IPS-20b (cell line): ENCODE results near the gene SCG2.

Experiments
- H3K27ac ChIP-seq: one replicate; pipeline ENCODE4 v1.5.1; 2013; ENCODE audit warnings: low read length
- H3K27me3 ChIP-seq: 2 replicates; pipeline ENCODE4 v1.6.1; 2013; ENCODE audit warnings: mild to moderate bottlenecking, low read length, inconsistent platforms; ENCODE audit not compliant: insufficient read depth
- H3K36me3 ChIP-seq: 2 replicates; pipeline ENCODE4 v1.6.1; 2013; ENCODE audit warnings: low read depth, mild to moderate bottlenecking, inconsistent platforms, low read length, moderate library complexity; ENCODE audit not compliant: insufficient read depth
- H3K4me1 ChIP-seq: 2 replicates; pipeline ENCODE4 v1.6.1; 2013; ENCODE audit warnings: mild to moderate bottlenecking, control low read depth, inconsistent platforms, low read length, moderate library complexity; ENCODE audit not compliant: insufficient read depth
- H3K4me3 ChIP-seq: 2 replicates; pipeline ENCODE4 v1.5.1; 2013; ENCODE audit warnings: mild to moderate bottlenecking, low read length, inconsistent platforms
- H3K9ac ChIP-seq: 2 replicates; pipeline ENCODE4 v1.6.1; 2013; ENCODE audit warnings: low read depth, mild to moderate bottlenecking, inconsistent platforms, low read length, moderate library complexity
- H3K9me3 ChIP-seq: 2 replicates; pipeline ENCODE4 v1.6.1; 2013; ENCODE audit warnings: mild to moderate bottlenecking, low read depth, low read length, inconsistent platforms; ENCODE audit not compliant: insufficient read depth

Gene SCG2

DNA sequence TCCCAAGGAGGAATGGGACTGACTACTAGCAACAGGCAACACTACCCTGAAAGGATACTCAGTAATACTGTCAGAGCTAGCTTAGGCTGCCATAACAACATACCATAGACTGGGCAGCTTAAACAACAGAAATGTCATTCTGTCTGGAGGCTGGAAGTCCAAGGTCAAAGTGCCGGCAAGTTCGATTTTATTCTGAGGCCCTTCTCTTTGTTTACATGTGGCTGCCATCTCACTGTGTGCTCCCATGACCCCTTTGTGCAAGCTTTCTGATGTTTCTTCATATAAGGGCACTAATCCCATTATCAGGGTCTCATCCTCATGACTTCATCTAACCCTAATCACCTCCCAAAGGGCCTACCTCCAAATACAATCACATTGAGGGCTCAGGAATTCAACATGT is 30.7 kb upstream of the SCG2 start:
- no peak overlapping the region for H3K27ac ChIP-seq
- no peak overlapping the region for H3K9ac ChIP-seq
- H3K4me3 ChIP-seq: no peak overlapping the region
- H3K36me3 ChIP-seq: no peaks in the 10 kb centered on the region
- H3K27me3 ChIP-seq: peaks cover 20% of the 10 kb centered on the region
- H3K4me1 ChIP-seq: no peaks in the 10 kb centered on the region
- no peaks in the 10 kb centered on the region for H3K9me3 ChIP-seq

DNA sequence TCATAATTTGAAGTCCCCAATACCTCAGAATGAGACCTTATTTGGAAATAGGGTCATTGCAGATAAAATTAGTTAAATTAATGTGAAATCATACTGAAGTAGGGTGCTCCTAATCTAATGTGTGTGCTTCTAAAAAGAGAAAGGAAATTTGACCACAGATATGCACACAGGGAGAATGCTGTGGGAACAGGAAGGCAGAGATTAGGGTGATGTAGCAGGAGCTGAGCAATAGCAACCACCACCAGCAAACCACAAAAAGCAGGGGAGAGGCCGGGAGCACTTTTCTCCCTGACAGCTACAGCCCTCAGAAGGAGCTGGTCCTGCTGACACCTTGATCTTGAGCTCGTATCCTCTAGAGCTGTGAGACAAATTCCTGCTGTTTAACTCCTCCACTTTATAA is 24.6 kb upstream of the SCG2 start:
- Histone ChIP-seq H3K36me3 (no peaks in the 10 kb centered on the region), H3K4me3 (no peak overlapping the region), H3K9me3 (no peaks in the 10 kb centered on the region), H3K4me1 (no peaks in the 10 kb centered on the region), H3K9ac (no peak overlapping the region), H3K27ac (no peak overlapping the region), H3K27me3 (peaks cover 81% of the 10 kb centered on the region)

DNA sequence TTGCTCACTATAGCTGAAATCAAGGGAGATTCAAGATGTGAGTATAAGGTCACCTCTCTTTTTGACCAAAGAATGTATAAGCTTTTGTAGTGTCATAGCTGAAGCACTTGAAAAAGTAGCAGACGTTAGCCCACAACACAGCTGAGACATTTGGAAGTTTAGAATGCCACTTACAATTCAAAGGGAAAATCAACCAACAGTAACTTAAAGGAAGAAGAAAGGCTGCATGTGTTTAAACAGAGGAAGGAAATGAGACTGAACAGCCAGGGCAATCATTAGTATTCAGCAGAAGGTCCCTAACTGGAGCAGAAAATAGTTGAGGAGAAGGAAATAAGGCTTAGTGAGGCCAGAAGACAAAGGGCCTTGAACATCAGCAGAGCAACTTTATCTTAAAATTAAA is 23.5 kb upstream of the SCG2 start:
- Histone ChIP-seq H3K36me3 (no peaks in the 10 kb centered on the region), H3K27me3 (peaks cover 91% of the 10 kb centered on the region), H3K9ac (no peak overlapping the region), H3K4me1 (no peaks in the 10 kb centered on the region), H3K27ac (no peak overlapping the region), H3K4me3 (no peak overlapping the region), H3K9me3 (no peaks in the 10 kb centered on the region)

DNA sequence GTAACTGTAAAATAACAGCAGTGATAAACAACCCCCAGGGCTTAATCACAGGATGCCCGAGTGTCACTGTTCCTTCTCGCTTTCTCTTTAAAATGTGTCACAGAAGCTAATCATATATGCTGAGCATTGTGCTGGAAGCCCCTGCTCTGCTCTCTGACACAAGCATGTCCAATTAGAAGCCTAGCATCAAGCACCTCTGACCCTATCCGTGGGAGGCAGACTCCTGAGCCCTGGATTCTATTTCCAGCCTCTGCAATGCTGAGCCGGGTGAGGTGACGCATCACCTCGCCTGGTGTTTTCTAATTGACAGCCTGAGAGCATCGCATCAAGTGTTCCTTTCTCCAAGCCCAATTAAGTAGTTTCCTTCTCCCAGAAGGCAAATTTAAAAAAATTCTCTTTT is 19.7 kb upstream of the SCG2 start:
- H3K27ac ChIP-seq: no peak overlapping the region
- H3K9me3 ChIP-seq: no peaks in the 10 kb centered on the region
- H3K4me3 ChIP-seq: no peak overlapping the region
- no peaks in the 10 kb centered on the region for H3K36me3 ChIP-seq
- no peak overlapping the region for H3K9ac ChIP-seq
- H3K27me3 ChIP-seq: peaks cover 97% of the 10 kb centered on the region
- H3K4me1 ChIP-seq: peaks cover 12% of the 10 kb centered on the region

DNA sequence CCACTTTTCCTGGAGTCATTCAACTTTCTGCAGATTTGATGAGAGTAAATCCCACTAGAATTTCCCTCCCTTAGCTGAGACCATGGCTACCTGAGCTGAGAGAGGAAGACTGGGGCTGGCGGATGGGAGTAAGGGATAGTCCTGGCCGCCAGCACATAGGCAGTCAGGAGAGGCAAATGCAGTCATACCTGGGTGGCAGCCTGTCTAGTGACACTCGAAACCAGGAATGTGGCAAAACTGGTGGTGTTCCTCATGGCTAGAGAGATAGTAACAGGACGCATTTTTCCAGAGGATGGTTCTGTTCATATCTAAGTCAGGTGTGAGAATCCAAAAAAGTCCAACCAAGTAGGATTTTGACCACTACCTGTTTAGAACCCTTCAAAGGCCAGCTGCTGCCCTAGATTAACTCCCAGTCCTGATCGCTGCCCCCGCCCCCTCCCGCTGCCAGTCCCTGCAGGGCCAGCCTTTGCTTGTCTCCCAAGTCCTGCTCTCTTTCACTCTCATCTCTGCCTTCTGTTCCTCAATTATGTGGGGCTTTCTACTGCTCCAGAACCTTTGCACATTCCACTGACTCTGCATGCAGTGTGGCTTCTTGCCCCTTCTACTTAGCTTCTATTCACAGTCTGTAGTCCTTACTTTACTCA is 17.4 kb upstream of the SCG2 start:
- no peak overlapping the region for H3K27ac ChIP-seq

DNA sequence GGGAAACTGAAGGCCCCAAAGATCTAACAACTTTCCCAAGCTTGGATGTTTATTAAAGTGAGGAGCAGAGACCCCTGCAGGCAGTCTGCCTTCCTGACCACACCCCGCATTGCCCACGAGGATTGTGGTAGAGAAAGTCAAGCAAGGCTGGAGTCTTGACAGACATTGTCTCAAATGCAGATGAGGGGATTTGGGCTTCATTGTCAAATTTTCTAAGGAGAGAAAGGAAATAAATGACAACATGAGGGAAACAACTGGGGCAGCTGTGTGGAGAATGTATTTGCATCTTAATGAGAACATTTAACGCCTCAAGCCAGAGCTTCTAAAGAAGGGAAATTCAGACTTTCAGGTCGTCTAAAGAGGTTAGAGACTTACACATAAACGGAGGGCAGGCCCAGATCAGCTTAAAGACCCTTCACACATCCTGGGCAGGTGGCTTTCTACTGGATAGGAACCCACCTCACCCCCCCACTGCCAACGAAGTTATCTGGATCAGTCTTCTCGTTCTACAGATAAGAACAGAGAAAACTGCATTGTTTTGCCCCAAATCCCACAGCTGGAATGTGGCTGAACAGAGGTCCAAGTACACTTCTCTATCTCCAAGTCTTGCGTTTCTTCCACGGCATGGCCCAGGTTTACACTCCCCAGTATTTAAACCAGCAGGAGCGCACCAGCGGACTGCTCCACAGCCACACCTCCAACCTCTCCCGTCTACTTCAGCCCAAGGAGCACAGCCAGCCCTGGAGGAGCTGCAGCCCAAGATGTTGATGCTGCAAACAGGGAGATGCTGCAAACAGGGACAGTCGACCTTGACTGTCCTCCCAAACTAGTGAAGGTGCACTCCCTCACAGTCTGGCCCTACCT is 16.2 kb upstream of the SCG2 start:
- peaks cover 97% of the 10 kb centered on the region for H3K27me3 ChIP-seq
- no peak overlapping the region for H3K9ac ChIP-seq
- H3K36me3 ChIP-seq: no peaks in the 10 kb centered on the region
- no peak overlapping the region for H3K4me3 ChIP-seq
- peaks cover 15% of the 10 kb centered on the region for H3K4me1 ChIP-seq
- no peaks in the 10 kb centered on the region for H3K9me3 ChIP-seq
- H3K27ac ChIP-seq: no peak overlapping the region

More for the DNA sequence above, 17.4 kb upstream of the SCG2 start:
- H3K4me1 ChIP-seq: peaks cover 12% of the 10 kb centered on the region
- no peak overlapping the region for H3K4me3 ChIP-seq
- no peaks in the 10 kb centered on the region for H3K36me3 ChIP-seq
- peaks cover 97% of the 10 kb centered on the region for H3K27me3 ChIP-seq
- no peaks in the 10 kb centered on the region for H3K9me3 ChIP-seq
- no peak overlapping the region for H3K9ac ChIP-seq

DNA sequence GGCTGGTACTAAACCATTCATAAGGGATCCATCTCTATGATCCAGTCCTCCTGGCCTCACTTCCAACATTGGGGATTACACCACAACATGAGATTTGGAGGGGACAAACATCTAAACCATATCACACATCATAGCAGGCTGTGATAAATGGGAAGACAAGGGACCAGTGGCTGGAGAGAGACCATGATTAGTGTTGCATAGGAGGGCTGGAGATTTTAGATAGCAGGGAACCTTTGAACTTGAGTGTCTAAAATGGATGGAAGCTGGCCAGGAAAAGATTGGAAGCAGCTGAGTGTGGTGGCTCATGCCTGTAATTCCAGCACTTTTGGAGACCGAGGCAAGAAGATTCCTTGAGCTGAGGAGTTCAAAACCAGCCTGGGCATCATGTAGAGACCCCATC is 12.4 kb upstream of the SCG2 start:
- Histone ChIP-seq H3K27ac (no peak overlapping the region), H3K4me3 (no peak overlapping the region), H3K9ac (no peak overlapping the region), H3K27me3 (peaks cover 83% of the 10 kb centered on the region), H3K4me1 (peaks cover 15% of the 10 kb centered on the region), H3K36me3 (no peaks in the 10 kb centered on the region), H3K9me3 (no peaks in the 10 kb centered on the region)

DNA sequence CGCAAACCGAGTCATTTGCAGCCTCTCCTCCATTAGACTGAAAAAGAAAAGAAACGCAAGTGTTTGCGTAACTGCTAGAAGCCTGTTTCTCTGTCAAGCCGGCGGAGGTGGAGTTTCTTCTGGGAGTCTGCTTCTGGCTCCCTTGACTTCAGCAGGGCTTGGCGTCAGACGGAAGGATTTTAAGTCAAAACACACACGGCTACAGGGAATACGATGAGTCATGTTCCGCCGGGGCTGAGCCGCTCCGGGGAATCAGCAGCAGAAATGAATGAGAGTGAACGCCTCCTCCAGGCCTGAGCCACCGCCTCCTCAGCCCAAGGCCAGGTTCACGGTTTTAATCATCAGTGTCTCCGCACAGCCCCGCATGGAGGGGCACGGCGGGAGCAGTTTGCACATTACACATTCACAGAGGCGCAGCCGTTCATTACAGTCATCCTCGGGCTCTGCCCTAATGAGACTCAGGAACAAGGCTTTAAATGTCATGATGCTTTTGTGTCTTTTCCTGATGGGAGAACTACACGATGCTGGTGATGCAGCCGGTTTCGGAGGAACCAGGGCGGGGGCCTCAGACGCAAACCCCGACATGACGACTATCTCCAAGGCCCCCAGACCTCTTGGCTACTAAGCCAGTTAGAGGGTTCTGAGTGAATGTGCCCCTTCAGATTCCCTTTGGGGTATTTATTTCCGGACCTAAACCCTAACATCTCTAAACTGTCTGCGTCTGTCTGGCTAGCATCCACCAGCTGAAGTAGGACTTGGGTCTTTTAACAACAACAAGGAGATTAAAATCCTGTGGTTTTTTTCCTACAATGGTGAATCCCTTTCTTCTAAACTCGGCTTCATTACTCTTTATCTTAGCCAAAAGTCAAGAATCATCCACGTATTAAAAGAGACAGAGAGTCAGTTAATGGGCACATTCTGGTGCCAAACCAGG is 11.1 kb upstream of the SCG2 start:
- Histone ChIP-seq H3K9me3 (no peaks in the 10 kb centered on the region), H3K27ac (no peak overlapping the region), H3K36me3 (no peaks in the 10 kb centered on the region), H3K4me1 (peaks cover 6% of the 10 kb centered on the region), H3K9ac (no peak overlapping the region), H3K4me3 (peak overlapping the region; percentile 49), H3K27me3 (peaks cover 71% of the 10 kb centered on the region)

DNA sequence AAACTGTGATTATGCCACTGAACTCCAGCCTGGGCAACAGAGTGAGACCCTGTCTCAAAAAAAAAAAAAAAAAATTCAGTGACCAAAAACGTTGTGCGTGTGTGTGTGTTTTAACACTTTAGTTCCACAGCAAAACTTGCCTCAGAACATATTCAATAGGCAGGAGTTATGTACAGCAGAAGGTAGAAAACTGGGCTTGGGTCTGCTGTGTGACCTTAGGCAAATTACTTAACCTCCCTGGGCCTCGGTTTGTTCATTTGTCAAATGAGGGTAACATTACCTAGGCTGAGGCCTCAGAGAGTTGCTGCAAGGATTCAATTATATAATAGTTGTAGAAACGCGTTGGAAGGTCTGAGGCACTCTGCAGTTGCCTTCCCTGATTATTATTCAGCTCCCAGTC is 10.3 kb upstream of the SCG2 start:
- H3K4me3 ChIP-seq: peak overlapping the region; percentile 49
- H3K9ac ChIP-seq: no peak overlapping the region
- H3K27ac ChIP-seq: no peak overlapping the region
- peaks cover 65% of the 10 kb centered on the region for H3K27me3 ChIP-seq
- H3K4me1 ChIP-seq: peaks cover 3% of the 10 kb centered on the region; the same call in 1 of the 2 replicates
- no peaks in the 10 kb centered on the region for H3K36me3 ChIP-seq
- no peaks in the 10 kb centered on the region for H3K9me3 ChIP-seq

DNA sequence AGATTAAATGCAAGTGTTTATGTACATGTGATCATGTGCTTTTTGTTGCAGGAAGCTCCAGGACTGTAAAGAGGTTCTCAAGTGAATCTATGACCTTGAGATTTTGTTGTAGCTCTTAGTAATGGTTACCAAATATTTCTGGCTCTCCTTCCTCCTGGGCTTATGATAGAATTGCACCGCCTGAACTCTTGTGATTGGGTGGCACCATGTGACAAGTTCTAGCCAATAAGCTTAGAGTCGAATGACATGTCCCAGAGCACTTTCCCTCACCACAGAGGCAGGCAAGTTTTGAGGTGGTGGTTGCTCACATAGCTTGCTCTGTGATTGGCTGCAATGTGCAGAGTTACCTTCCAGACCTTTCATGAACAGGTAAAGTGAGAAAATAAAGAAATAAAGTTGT is 8.9 kb upstream of the SCG2 start:
- Histone ChIP-seq H3K36me3 (no peaks in the 10 kb centered on the region), H3K4me1 (peaks cover 3% of the 10 kb centered on the region; the same call in 1 of the 2 replicates), H3K4me3 (no peak overlapping the region), H3K27me3 (peaks cover 51% of the 10 kb centered on the region), H3K9ac (no peak overlapping the region), H3K9me3 (no peaks in the 10 kb centered on the region), H3K27ac (no peak overlapping the region)

DNA sequence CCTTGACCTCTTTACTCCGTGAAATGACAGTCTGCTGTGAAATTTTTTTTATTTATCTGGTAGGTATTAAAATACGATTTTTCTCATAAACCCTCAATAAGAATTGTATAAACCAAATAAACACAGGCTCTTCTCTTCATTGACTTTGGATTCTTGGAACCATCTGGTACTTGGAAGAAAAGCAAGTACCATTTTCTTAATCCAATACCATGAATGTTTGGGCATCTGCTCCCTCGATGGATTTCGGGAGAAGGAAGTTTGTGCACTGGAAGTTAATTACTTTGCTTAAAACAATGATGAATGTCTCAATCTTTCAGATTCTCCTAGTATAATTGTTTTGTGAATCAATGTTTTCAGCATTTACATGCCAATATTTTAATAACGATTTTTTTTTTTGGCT is 5.3 kb upstream of the SCG2 start:
- Histone ChIP-seq H3K36me3 (no peaks in the 10 kb centered on the region), H3K27me3 (peaks cover 23% of the 10 kb centered on the region), H3K27ac (no peak overlapping the region), H3K4me3 (no peak overlapping the region), H3K9me3 (no peaks in the 10 kb centered on the region), H3K4me1 (no peaks in the 10 kb centered on the region), H3K9ac (no peak overlapping the region)
